ENCODE data around the gene LIME1. TPM values are rescaled to one million over a fixed set of nuclear protein-coding genes. Genes with fewer than 3 reads are reported as not detected.
A peak's percentile ranks its signal among the peaks of the same experiment; 100 is the strongest.

Gene LIME1
- total and polyA plus RNA-seq, 4 donors: 6.5 to 57.6 (median 8.6) TPM

- intact Hi-C loops (cut with DNase I): no loop called here
- Histone ChIP-seq H3K36me3 (ENCODE audit: control insufficient read depth in 1 of 2, insufficient read depth in 2 of 2, low read length in 1 of 2) (no peaks in the 10 kb centered on the region), H3K27ac (ENCODE audit: low read depth in 1 of 2, low read length in 2 of 2) (no peak overlapping the region), H3K27me3 (ENCODE audit: control insufficient read depth in 1 of 2, insufficient read depth in 2 of 2, low read length in 1 of 2) (no peaks in the 10 kb centered on the region), H3K4me3 (ENCODE audit: low read length in 2 of 2) (no peak overlapping the region), H3K4me1 (ENCODE audit: control insufficient read depth in 1 of 2, insufficient read depth in 2 of 2, low read length in 2 of 2) (no peaks in the 10 kb centered on the region), H3K9me3 (ENCODE audit: control insufficient read depth, low read length) (no peaks in the 10 kb centered on the region)
- ATAC-seq (ENCODE audit: low FRiP score) (no peak), DNase-seq (peak in 1 of 2 donors; percentile 73)
- WGBS, 2 donors: 90 to 93% methylated on average over 14 to 16 of the region's 16 CpGs
These were observed 13.4 kb downstream of the LIME1 start for GRCh38 chr20:63749597-63750508.

- intact Hi-C loops (cut with DNase I): no loop called here
- Histone ChIP-seq H3K27ac (ENCODE audit: low read depth in 1 of 2, low read length in 2 of 2) (no peak overlapping the region), H3K36me3 (ENCODE audit: control insufficient read depth in 1 of 2, insufficient read depth in 2 of 2, low read length in 1 of 2) (no peaks in the 10 kb centered on the region), H3K27me3 (ENCODE audit: control insufficient read depth in 1 of 2, insufficient read depth in 2 of 2, low read length in 1 of 2) (no peaks in the 10 kb centered on the region), H3K9me3 (ENCODE audit: control insufficient read depth, low read length) (no peaks in the 10 kb centered on the region), H3K4me1 (ENCODE audit: control insufficient read depth in 1 of 2, insufficient read depth in 2 of 2, low read length in 2 of 2) (no peaks in the 10 kb centered on the region), H3K4me3 (ENCODE audit: low read length in 2 of 2) (no peak overlapping the region)
- ATAC-seq (ENCODE audit: low FRiP score): no peak
- peak; percentile 37 to 61 for DNase-seq
- WGBS, 2 donors: 82 to 83% methylated on average over 26 of the region's 26 CpGs
These were observed 14.5 kb downstream of the LIME1 start for GRCh38 chr20:63750807-63751470.

DNA sequence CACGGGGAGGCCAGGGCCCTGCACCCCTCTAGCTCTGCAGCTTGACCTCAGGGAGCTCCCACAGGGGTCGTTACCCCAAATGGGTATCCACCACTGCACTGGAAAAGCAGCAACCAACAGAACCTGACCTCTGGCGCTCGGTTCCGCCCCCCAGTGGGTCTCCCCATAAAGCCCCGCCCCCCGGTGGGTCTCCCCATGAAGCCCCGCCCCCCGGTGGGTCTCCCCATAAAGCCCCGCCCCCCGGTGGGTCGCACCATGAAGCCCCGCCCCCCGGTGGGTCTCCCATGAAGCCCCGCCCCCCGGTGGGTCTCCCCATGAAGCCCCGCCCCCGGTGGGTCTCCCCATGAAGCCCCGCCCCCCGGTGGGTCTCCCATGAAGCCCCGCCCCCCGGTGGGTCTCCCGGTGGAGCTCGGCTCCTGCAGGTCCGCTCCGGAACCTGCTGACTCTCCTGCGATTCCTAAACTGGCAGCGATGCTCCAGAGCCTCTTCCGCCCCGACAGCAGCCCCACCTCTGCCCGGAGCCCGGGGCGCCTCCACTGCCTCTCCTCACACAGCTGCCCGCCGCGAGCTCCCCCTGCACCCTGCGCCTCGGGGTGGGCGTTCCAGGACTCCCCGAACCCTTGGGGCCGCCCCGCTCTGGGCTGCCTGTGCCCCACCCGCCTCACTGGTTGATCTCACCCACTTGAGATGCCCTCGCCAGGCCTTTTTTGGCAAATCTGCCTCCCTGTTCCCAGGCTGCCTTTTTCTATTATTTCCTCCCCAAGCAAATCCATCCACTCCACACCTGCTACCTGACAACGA is 15.2 kb downstream of the LIME1 start:
- DNase-seq (peak; percentile 44 to 76), ATAC-seq (ENCODE audit: low FRiP score) (no peak)
- Histone ChIP-seq H3K9me3 (ENCODE audit: control insufficient read depth, low read length) (no peaks in the 10 kb centered on the region), H3K36me3 (ENCODE audit: control insufficient read depth in 1 of 2, insufficient read depth in 2 of 2, low read length in 1 of 2) (no peaks in the 10 kb centered on the region), H3K27ac (ENCODE audit: low read depth in 1 of 2, low read length in 2 of 2) (no peak overlapping the region), H3K27me3 (ENCODE audit: control insufficient read depth in 1 of 2, insufficient read depth in 2 of 2, low read length in 1 of 2) (no peaks in the 10 kb centered on the region), H3K4me1 (ENCODE audit: control insufficient read depth in 1 of 2, insufficient read depth in 2 of 2, low read length in 2 of 2) (no peaks in the 10 kb centered on the region), H3K4me3 (ENCODE audit: low read length in 2 of 2) (no peak overlapping the region)
- 68 to 81% methylated on average over 30 to 44 of the region's 45 CpGs for WGBS, 2 donors
- intact Hi-C loops (cut with DNase I): no loop called here

DNA sequence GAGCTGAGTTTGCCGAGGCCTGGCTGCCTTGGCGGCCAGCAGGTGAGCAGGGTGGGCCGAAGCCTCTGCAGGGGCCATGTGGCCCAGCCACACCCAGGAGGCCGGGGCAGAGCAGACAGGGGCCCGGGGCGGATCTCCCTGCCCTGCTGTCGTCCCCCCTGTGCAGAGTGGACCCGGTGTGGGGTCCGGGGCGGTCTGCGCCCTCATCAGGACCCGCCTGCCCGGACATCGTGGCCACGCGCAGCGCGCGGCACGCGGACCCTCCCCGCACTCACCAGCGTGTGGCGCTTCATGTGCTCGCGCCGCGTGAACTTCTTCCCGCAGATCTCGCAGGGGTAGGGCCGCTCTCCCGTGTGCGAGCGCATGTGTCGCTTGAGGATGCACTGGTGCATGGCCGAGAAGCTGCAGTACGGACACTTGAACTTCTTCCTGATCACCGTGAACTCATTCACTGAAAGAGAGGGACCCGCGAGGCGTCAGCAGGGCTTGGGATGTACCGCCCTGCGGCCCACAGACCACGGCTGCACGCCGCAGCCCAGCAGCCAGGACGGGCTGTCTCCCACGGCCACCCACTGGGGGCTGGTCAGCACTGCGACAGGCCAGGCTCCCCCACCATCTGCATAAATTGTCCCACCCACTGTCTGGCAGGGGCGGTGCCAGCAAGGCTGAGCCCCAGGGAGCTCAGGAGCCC is 16.1 kb downstream of the LIME1 start:
- Histone ChIP-seq H3K4me3 (ENCODE audit: low read length in 2 of 2) (no peak overlapping the region), H3K36me3 (ENCODE audit: control insufficient read depth in 1 of 2, insufficient read depth in 2 of 2, low read length in 1 of 2) (no peaks in the 10 kb centered on the region), H3K27ac (ENCODE audit: low read depth in 1 of 2, low read length in 2 of 2) (no peak overlapping the region), H3K4me1 (ENCODE audit: control insufficient read depth in 1 of 2, insufficient read depth in 2 of 2, low read length in 2 of 2) (no peaks in the 10 kb centered on the region), H3K9me3 (ENCODE audit: control insufficient read depth, low read length) (no peaks in the 10 kb centered on the region), H3K27me3 (ENCODE audit: control insufficient read depth in 1 of 2, insufficient read depth in 2 of 2, low read length in 1 of 2) (no peaks in the 10 kb centered on the region)
- ATAC-seq (ENCODE audit: low FRiP score) (no peak), DNase-seq (peak in 1 of 2 donors; percentile 69)
- intact Hi-C loops (cut with DNase I): no loop called here
- WGBS, 2 donors: 92 to 94% methylated on average over 48 to 50 of the region's 50 CpGs

DNA sequence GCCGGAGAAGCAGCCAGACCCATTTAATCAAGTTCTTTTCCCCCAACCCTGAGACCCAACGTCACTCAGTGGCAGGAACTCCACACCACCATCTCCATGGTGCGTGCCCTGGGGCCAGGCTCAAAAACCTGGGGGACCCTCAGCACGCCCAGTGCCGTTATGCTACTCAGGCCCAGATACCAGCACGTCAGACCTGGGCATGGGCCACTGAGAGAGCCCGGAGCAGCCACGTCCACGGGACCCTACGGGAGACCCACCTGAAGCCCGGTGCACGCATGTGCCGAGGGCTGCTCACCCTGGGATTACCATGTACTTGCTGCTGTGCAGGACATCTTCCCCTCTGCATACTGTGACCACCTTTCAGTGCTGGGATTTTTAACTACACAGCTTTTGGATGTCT is 16.9 kb downstream of the LIME1 start:
- 85 to 93% methylated on average over 13 of the region's 13 CpGs for WGBS, 2 donors
- DNase-seq: no peak
- intact Hi-C loops (cut with DNase I): no loop called here

GRCh38 chr20:63754008-63754407 is 17.5 kb downstream of the LIME1 start:
- no peak for DNase-seq
- intact Hi-C loops (cut with DNase I): no loop called here
- Histone ChIP-seq H3K9me3 (ENCODE audit: control insufficient read depth, low read length) (no peaks in the 10 kb centered on the region), H3K27ac (ENCODE audit: low read depth in 1 of 2, low read length in 2 of 2) (no peak overlapping the region), H3K4me3 (ENCODE audit: low read length in 2 of 2) (no peak overlapping the region), H3K4me1 (ENCODE audit: control insufficient read depth in 1 of 2, insufficient read depth in 2 of 2, low read length in 2 of 2) (no peaks in the 10 kb centered on the region), H3K36me3 (ENCODE audit: control insufficient read depth in 1 of 2, insufficient read depth in 2 of 2, low read length in 1 of 2) (no peaks in the 10 kb centered on the region), H3K27me3 (ENCODE audit: control insufficient read depth in 1 of 2, insufficient read depth in 2 of 2, low read length in 1 of 2) (no peaks in the 10 kb centered on the region)
- 82 to 85% methylated on average over 16 of the region's 16 CpGs for WGBS, 2 donors
- no peak for ATAC-seq (ENCODE audit: low FRiP score)

More for the DNA sequence above, 16.9 kb downstream of the LIME1 start:
- no peaks in the 10 kb centered on the region for H3K27me3 ChIP-seq (ENCODE audit: control insufficient read depth in 1 of 2, insufficient read depth in 2 of 2, low read length in 1 of 2)
- no peak overlapping the region for H3K27ac ChIP-seq (ENCODE audit: low read depth in 1 of 2, low read length in 2 of 2)
- H3K9me3 ChIP-seq (ENCODE audit: control insufficient read depth, low read length): no peaks in the 10 kb centered on the region
- no peak for ATAC-seq (ENCODE audit: low FRiP score)
- H3K36me3 ChIP-seq (ENCODE audit: control insufficient read depth in 1 of 2, insufficient read depth in 2 of 2, low read length in 1 of 2): no peaks in the 10 kb centered on the region
- no peaks in the 10 kb centered on the region for H3K4me1 ChIP-seq (ENCODE audit: control insufficient read depth in 1 of 2, insufficient read depth in 2 of 2, low read length in 2 of 2)
- H3K4me3 ChIP-seq (ENCODE audit: low read length in 2 of 2): no peak overlapping the region

- DNase-seq: no peak
- H3K4me3 ChIP-seq (ENCODE audit: low read length in 2 of 2): no peak overlapping the region
- ATAC-seq (ENCODE audit: low FRiP score): no peak
- no peaks in the 10 kb centered on the region for H3K36me3 ChIP-seq (ENCODE audit: control insufficient read depth in 1 of 2, insufficient read depth in 2 of 2, low read length in 1 of 2)
- no peaks in the 10 kb centered on the region for H3K4me1 ChIP-seq (ENCODE audit: control insufficient read depth in 1 of 2, insufficient read depth in 2 of 2, low read length in 2 of 2)
- 83 to 84% methylated on average over 18 of the region's 18 CpGs for WGBS, 2 donors
- no peaks in the 10 kb centered on the region for H3K27me3 ChIP-seq (ENCODE audit: control insufficient read depth in 1 of 2, insufficient read depth in 2 of 2, low read length in 1 of 2)
- H3K27ac ChIP-seq (ENCODE audit: low read depth in 1 of 2, low read length in 2 of 2): no peak overlapping the region
- no peaks in the 10 kb centered on the region for H3K9me3 ChIP-seq (ENCODE audit: control insufficient read depth, low read length)
- intact Hi-C loops (cut with DNase I): no loop called here
These were observed 19.6 kb downstream of the LIME1 start for GRCh38 chr20:63755933-63756647.

DNA sequence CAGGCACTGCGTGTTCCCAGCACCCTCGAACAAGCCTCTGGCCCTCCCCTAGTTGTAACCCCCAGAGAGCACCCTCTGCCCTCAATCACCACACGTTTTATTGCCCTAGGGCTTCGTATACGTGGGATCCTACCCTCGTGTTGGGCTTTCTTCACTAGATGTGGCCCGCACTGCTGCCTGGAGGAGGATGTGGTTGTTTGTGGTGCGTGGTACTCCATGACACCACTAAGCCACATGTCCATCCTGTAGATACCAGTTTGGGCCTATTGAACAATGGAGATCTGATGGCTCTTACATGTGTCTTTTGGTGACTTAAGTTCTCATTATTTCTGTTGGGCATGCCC is 20.2 kb downstream of the LIME1 start:
- ATAC-seq (ENCODE audit: low FRiP score) (no peak), DNase-seq (peak in 1 of 2 donors; percentile 25)
- H3K4me3 ChIP-seq (ENCODE audit: low read length in 2 of 2): no peak overlapping the region
- WGBS, 2 donors: 70 to 74% methylated on average over 8 of the region's 8 CpGs
- intact Hi-C loops (cut with DNase I): no loop called here
- H3K27ac ChIP-seq (ENCODE audit: low read depth in 1 of 2, low read length in 2 of 2): no peak overlapping the region
- no peaks in the 10 kb centered on the region for H3K36me3 ChIP-seq (ENCODE audit: control insufficient read depth in 1 of 2, insufficient read depth in 2 of 2, low read length in 1 of 2)
- H3K9me3 ChIP-seq (ENCODE audit: control insufficient read depth, low read length): no peaks in the 10 kb centered on the region
- H3K4me1 ChIP-seq (ENCODE audit: control insufficient read depth in 1 of 2, insufficient read depth in 2 of 2, low read length in 2 of 2): no peaks in the 10 kb centered on the region
- H3K27me3 ChIP-seq (ENCODE audit: control insufficient read depth in 1 of 2, insufficient read depth in 2 of 2, low read length in 1 of 2): no peaks in the 10 kb centered on the region
